Thyroid gland (tissue), 4 donors: ENCODE results near the gene BMP5.

Experiments used
- POLR2A ChIP-seq, 2 donors: fragments of 450-650 bp; IDR thresholded peaks; one replicate each; pipeline ENCODE4 v1.6.1; 2017; ENCODE audit warnings: antibody characterized with exemption in 2 of 2, mild to moderate bottlenecking in 2 of 2, moderate library complexity in 1 of 2
- TF ChIP-seq, protein P1 (sequence below), 6 experiments: fragments of 200-600 bp in 3 of 6; fragments of 450-650 bp in 3 of 6; sonication (generic) in 3 of 6; IDR thresholded peaks; one replicate each; pipeline ENCODE4 v1.5.1; 2016 to 2019; ENCODE audit warnings: antibody characterized with exemption in 6 of 6, mild to moderate bottlenecking in 2 of 6, inconsistent platforms in 1 of 6, moderate library complexity in 1 of 6

DNA sequence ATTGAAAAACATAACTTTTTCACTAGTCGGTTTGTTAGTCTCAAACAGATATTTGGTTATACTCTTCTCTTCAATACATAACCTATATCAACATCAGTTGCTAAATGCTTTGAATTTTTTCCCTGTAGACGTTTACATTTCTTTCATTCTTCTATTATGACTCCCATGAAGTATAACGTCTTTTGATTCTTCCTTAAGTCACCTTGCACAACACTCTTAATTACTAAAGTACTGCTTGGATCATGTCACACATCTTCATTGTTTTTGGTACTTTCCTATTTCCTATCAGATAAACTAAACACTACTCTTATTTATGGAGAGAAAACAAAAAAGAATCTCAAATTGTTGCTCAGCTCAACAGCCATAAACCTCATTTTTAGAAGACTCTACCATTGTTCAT lies 23.0 kb upstream of the BMP5 start:
- TF ChIP-seq, protein P1, sequence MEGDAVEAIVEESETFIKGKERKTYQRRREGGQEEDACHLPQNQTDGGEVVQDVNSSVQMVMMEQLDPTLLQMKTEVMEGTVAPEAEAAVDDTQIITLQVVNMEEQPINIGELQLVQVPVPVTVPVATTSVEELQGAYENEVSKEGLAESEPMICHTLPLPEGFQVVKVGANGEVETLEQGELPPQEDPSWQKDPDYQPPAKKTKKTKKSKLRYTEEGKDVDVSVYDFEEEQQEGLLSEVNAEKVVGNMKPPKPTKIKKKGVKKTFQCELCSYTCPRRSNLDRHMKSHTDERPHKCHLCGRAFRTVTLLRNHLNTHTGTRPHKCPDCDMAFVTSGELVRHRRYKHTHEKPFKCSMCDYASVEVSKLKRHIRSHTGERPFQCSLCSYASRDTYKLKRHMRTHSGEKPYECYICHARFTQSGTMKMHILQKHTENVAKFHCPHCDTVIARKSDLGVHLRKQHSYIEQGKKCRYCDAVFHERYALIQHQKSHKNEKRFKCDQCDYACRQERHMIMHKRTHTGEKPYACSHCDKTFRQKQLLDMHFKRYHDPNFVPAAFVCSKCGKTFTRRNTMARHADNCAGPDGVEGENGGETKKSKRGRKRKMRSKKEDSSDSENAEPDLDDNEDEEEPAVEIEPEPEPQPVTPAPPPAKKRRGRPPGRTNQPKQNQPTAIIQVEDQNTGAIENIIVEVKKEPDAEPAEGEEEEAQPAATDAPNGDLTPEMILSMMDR (IDR thresholded peaks at IDR 0.05) = no peak
- TF ChIP-seq POLR2A (IDR thresholded peaks at IDR 0.05) = no peak
